IMR-90 (cell line): Measurements from ENCODE around the gene KRTAP5-1. TPM values are rescaled to one million over a fixed set of nuclear protein-coding genes. Genes with fewer than 3 reads are reported as not detected.

Experiments used
- ATAC-seq: fragments of 200-7000 bp; cut with Tn5 transposase; 2 replicates; pipeline ENCODE4 v1.9.1; 2020; ENCODE audit warnings: low read depth, mild to moderate bottlenecking, moderate library complexity
- BruUV-seq: library from RNA; stranded (reverse); fragments of 400-500 nt; replicated peaks from 2 replicates; lab custom pipeline; 2021; lab: Mats Ljungman, UMichigan
- CTCF ChIA-PET: fragments of 300-600 bp; formaldehyde crosslinking; extraction: SDS; loops from one replicate; lab custom pipeline; 2021; ENCODE audit warnings: antibody characterized with exemption; lab: Yijun Ruan, JAX
- POLR2A ChIA-PET: fragments of 300-600 bp; sonication (Branson Sonifier 250); formaldehyde crosslinking; loops from one replicate; lab custom pipeline; 2022; ENCODE audit warnings: antibody characterized with exemption; ENCODE audit not compliant: unreplicated experiment; lab: Charles Lee
- DNase-seq: peaks from one replicate; pipeline ENCODE4 v3.0.0; 2013
- H2AFZ ChIP-seq: replicated peaks from 2 replicates; pipeline ENCODE3; 2013; ENCODE audit warnings: low read length, mild to moderate bottlenecking; ENCODE audit not compliant: poor library complexity
- H2AK5ac ChIP-seq: 2 replicates; pipeline ENCODE4 v1.6.1; 2013; ENCODE audit warnings: low read depth, low read length, inconsistent platforms
- H2AK9ac ChIP-seq: replicated peaks from 2 replicates; pipeline ENCODE3; 2013; ENCODE audit warnings: mild to moderate bottlenecking, low read depth, low read length, moderate library complexity; ENCODE audit not compliant: poor library complexity
- H2BK120ac ChIP-seq: 2 replicates; pipeline ENCODE4 v1.6.1; 2013; ENCODE audit warnings: low read depth, low read length, inconsistent platforms
- H2BK15ac ChIP-seq: 3 replicates; pipeline ENCODE4 v1.6.1; 2013; ENCODE audit warnings: low read depth, low read length, inconsistent platforms
- H2BK20ac ChIP-seq: 2 replicates; pipeline ENCODE4 v1.6.1; 2013; ENCODE audit warnings: low read depth, mild to moderate bottlenecking, inconsistent platforms, low read length, moderate library complexity
- H2BK5ac ChIP-seq: 2 replicates; pipeline ENCODE4 v1.6.1; 2013; ENCODE audit warnings: mild to moderate bottlenecking, low read depth, low read length, inconsistent platforms; ENCODE audit not compliant: poor library complexity, severe bottlenecking
- H3K14ac ChIP-seq: replicated peaks from 2 replicates; pipeline ENCODE4 v1.6.1; 2013; ENCODE audit warnings: low read depth, low read length, inconsistent platforms
- H3K18ac ChIP-seq: 2 replicates; pipeline ENCODE4 v1.6.1; 2013; ENCODE audit warnings: low read depth, low read length, control low read depth
- H3K23ac ChIP-seq: 2 replicates; pipeline ENCODE4 v1.6.1; 2013; ENCODE audit warnings: low read depth, low read length, inconsistent platforms
- H3K27ac ChIP-seq: 2 replicates; pipeline ENCODE4 v1.5.1; 2013; ENCODE audit warnings: mild to moderate bottlenecking, control low read depth, low read length; ENCODE audit not compliant: insufficient read depth
- H3K27me3 ChIP-seq: 2 replicates; pipeline ENCODE4 v1.6.1; 2013; ENCODE audit warnings: low read length; ENCODE audit not compliant: control insufficient read depth, insufficient read depth
- H3K36me3 ChIP-seq: 2 replicates; pipeline ENCODE4 v1.6.1; 2013; ENCODE audit warnings: low read length, mixed read lengths; ENCODE audit not compliant: control insufficient read depth, insufficient read depth
- H3K4ac ChIP-seq: 2 replicates; pipeline ENCODE4 v1.6.1; 2013; ENCODE audit warnings: low read depth, low read length, inconsistent platforms
- H3K4me1 ChIP-seq: 2 replicates; pipeline ENCODE4 v1.6.1; 2013; ENCODE audit warnings: low read length, mixed read lengths; ENCODE audit not compliant: control insufficient read depth, insufficient read depth
- H3K4me2 ChIP-seq: 2 replicates; pipeline ENCODE4 v1.6.1; 2013; ENCODE audit warnings: low read depth, mild to moderate bottlenecking, control low read depth, low read length, moderate library complexity
- H3K4me3 ChIP-seq: 2 replicates; pipeline ENCODE4 v1.5.1; 2013; ENCODE audit warnings: low read depth, mild to moderate bottlenecking, control low read depth, low read length, moderate library complexity; ENCODE audit not compliant: insufficient read depth
- H3K56ac ChIP-seq: 2 replicates; pipeline ENCODE4 v1.6.1; 2013; ENCODE audit warnings: low read length, inconsistent platforms; ENCODE audit not compliant: insufficient read depth; ENCODE audit errors: extremely low read depth
- H3K79me1 ChIP-seq, 2 experiments: 2 replicates each; pipeline ENCODE4 v1.6.1; 2013; ENCODE audit warnings: low read length in 2 of 2, inconsistent platforms in 1 of 2, low read depth in 1 of 2
- H3K9ac ChIP-seq: 2 replicates; pipeline ENCODE4 v1.6.1; 2013; ENCODE audit warnings: low read depth, low read length, control low read depth
- H3K9me1 ChIP-seq: 2 replicates; pipeline ENCODE4 v1.6.1; 2013; ENCODE audit warnings: low read length, inconsistent platforms; ENCODE audit not compliant: insufficient read depth
- H3K9me3 ChIP-seq: 2 replicates; pipeline ENCODE4 v1.6.1; 2013; ENCODE audit warnings: low read length; ENCODE audit not compliant: control insufficient read depth, insufficient read depth
- H4K20me1 ChIP-seq: 2 replicates; pipeline ENCODE4 v1.6.1; 2013; ENCODE audit warnings: low read length, inconsistent platforms; ENCODE audit not compliant: insufficient read depth
- H4K5ac ChIP-seq: 2 replicates; pipeline ENCODE4 v1.6.1; 2013; ENCODE audit warnings: mild to moderate bottlenecking, low read depth, low read length, control low read depth
- H4K8ac ChIP-seq, 2 experiments: 2 replicates each; pipeline ENCODE4 v1.6.1; 2013; ENCODE audit warnings: low read depth in 2 of 2, low read length in 2 of 2, control low read depth in 1 of 2, inconsistent platforms in 1 of 2
- H4K91ac ChIP-seq: 2 replicates; pipeline ENCODE4 v1.6.1; 2013; ENCODE audit warnings: low read depth, low read length, inconsistent platforms; ENCODE audit not compliant: insufficient read depth
- BHLHE40 ChIP-seq: fragments of 150-350 bp; IDR thresholded peaks from 2 replicates; pipeline ENCODE4 v1.6.1; 2016; ENCODE audit warnings: mild to moderate bottlenecking, low read depth, low read length
- CEBPB ChIP-seq: IDR thresholded peaks from 2 replicates; pipeline ENCODE4 v1.6.1; 2012; ENCODE audit warnings: low read depth, low read length, improper control_type of control experiment
- FOS ChIP-seq: fragments of 150-350 bp; IDR thresholded peaks from 2 replicates; pipeline ENCODE4 v1.6.1; 2016; ENCODE audit warnings: low read depth, low read length
- MAZ ChIP-seq: IDR thresholded peaks from 2 replicates; pipeline ENCODE4 v1.6.1; 2012; ENCODE audit warnings: low read depth, mild to moderate bottlenecking, low read length, improper control_type of control experiment, moderate library complexity, borderline replicate concordance
- NFE2L2 ChIP-seq: fragments of 150-350 bp; IDR thresholded peaks from 2 replicates; pipeline ENCODE4 v1.6.1; 2016; ENCODE audit warnings: low read depth, mild to moderate bottlenecking, low read length
- POLR2A ChIP-seq: IDR thresholded peaks from 2 replicates; pipeline ENCODE4 v1.6.1; 2012; ENCODE audit warnings: mild to moderate bottlenecking, low read depth, low read length
- RCOR1 ChIP-seq: IDR thresholded peaks from 2 replicates; pipeline ENCODE4 v1.6.1; 2012; ENCODE audit warnings: mild to moderate bottlenecking, low read length, improper control_type of control experiment; ENCODE audit not compliant: insufficient replicate concordance
- RFX5 ChIP-seq: IDR thresholded peaks from 2 replicates; pipeline ENCODE4 v1.8.0; 2012; ENCODE audit warnings: low read depth, mild to moderate bottlenecking, low read length, moderate library complexity
- SMC3 ChIP-seq: fragments of 150-350 bp; IDR thresholded peaks from 2 replicates; pipeline ENCODE4 v1.6.1; 2016; ENCODE audit warnings: low read depth, mild to moderate bottlenecking, antibody characterized with exemption, low read length, moderate library complexity
- USF2 ChIP-seq: fragments of 150-350 bp; IDR thresholded peaks from 2 replicates; pipeline ENCODE4 v1.6.1; 2017; ENCODE audit warnings: mild to moderate bottlenecking, antibody characterized with exemption, low read length, low read depth
- WGBS, 2 experiments: methylation state at CpG; one replicate each; pipeline versions ENCODE4 v1.1.5 to v1.1.7; 2013; ENCODE audit warnings: missing lambda C conversion rate in 2 of 2; ENCODE audit not compliant: insufficient read length in 1 of 2; ENCODE audit errors: extremely low coverage in 2 of 2; 5-methylcytosine and 5-hydroxymethylcytosine counted together
- dilution Hi-C: fragments of 300-500 bp; cut with HindIII; formaldehyde crosslinking; loops from one replicate; pipeline ENCODE4 v1.14.3; 2018; ENCODE audit warnings: low sequenced_read_pairs; ENCODE audit not compliant: unreplicated experiment
- in situ Hi-C: fragments of 300-500 bp; cut with MboI; formaldehyde crosslinking; loops from 3 replicates; pipeline ENCODE4 v1.14.3; 2019; ENCODE audit warnings: low sequenced_read_pairs, inconsistent platforms, mixed read lengths
- intact Hi-C: fragments of 100-400 bp; cut with micrococcal nuclease; formaldehyde crosslinking; loops from 2 replicates; pipeline ENCODE4 v1.10.0; 2022
- polyA plus RNA-seq, 3 experiments: library from polyadenylated mRNA; depleted of rRNA; stranded (reverse); fragments of >200 nt; gene quantifications; 2 replicates each; pipeline ENCODE4 v1.2.3, GENCODE V29; 2012; ENCODE audit warnings: low replicate concordance in 1 of 3
- total RNA-seq: library from RNA; depleted of rRNA; stranded (reverse); fragments of >200 nt; gene quantifications from 2 replicates; pipeline ENCODE4 v1.2.3, GENCODE V29; 2012

Gene KRTAP5-1
- total and polyA plus RNA-seq, 2 of the 4 experiments (the other 2 are of a cell fraction), result not detected

- dilution Hi-C loops, result no loop called here
- 0% methylated on average over 7 of the region's 16 CpGs; no CpG with 5 or more reads in 1 of the 2 experiments for WGBS, 2 experiments
- peaks cover 70% of the 10 kb centered on the region for H4K20me1 ChIP-seq
Observed at GRCh38 chr11:1564535-1565172, 20.4 kb downstream of the KRTAP5-1 start.

More at GRCh38 chr11:1564535-1565172, 20.4 kb downstream of the KRTAP5-1 start:
- Histone ChIP-seq H2AK5ac (peak overlapping the region; percentile 54), H3K14ac (no peak overlapping the region), H3K4me2 (no peak overlapping the region; the same call in 1 of the 2 replicates), H3K9ac (no peak overlapping the region), H2AFZ (peak overlapping the region; percentile 19), H2BK15ac (no peak overlapping the region), H4K91ac (no peak overlapping the region), H2BK5ac (no peak overlapping the region), H3K4me3 (no peak overlapping the region), H4K5ac (no peak overlapping the region), H3K9me3 (no peaks in the 10 kb centered on the region), H2BK120ac (no peak overlapping the region), H3K27me3 (no peaks in the 10 kb centered on the region), H4K8ac (peak overlapping the region in 1 of 2 experiments; percentile 4; a peak in 1 of 4 replicates), H3K4me1 (peaks cover 11% of the 10 kb centered on the region), H3K36me3 (peaks cover 10% of the 10 kb centered on the region), H3K56ac (no peak overlapping the region), H3K4ac (0 out of 2 replicates have a peak overlapping the region, but pooled peaks have one; percentile 32), H2BK20ac (no peak overlapping the region), H3K23ac (no peak overlapping the region), H3K18ac (no peak overlapping the region), H2AK9ac (peak overlapping the region; percentile 90), H3K27ac (no peak overlapping the region), H3K79me1 (peaks cover 7 to 25% of the 10 kb centered on the region in 2 experiments; a peak in 2 of 4 replicates), H3K9me1 (peaks cover 12% of the 10 kb centered on the region)
- BruUV-seq, result no TSS peak
- in situ Hi-C loops (no loop called here), intact Hi-C loops (no loop called here)
- DNase-seq, result peak; percentile 94
- CTCF ChIA-PET, result interaction anchor here (1.5 to 2.0 kb wide), 2 partner anchors 10 to 18 kb away, joined by 5 to 7 read pairs; no protein-coding TSS in a partner anchor
- POLR2A ChIA-PET, result no interaction called here
- TF ChIP-seq MAZ (peak; percentile 77; the same call in 1 of the 2 replicates), SMC3 (no peak), POLR2A (no peak), FOS (peak; percentile 66), BHLHE40 (peak; percentile 35; the same call in 1 of the 2 replicates), RFX5 (peak; percentile 66), CEBPB (peak; percentile 20; the same call in 1 of the 2 replicates), RCOR1 (no peak), NFE2L2 (no peak), USF2 (no peak)
- ATAC-seq, result peak; percentile 93
